A673 (cell line): ENCODE measurements around the gene ATF3. TPM values are rescaled to one million over a fixed set of nuclear protein-coding genes. Genes with fewer than 3 reads are reported as not detected.

Source experiments
- BruUV-seq: library from RNA; stranded (reverse); fragments of 400-500 nt; replicated peaks from 2 replicates; lab custom pipeline; 2021; lab: Mats Ljungman, UMichigan
- CTCF ChIA-PET: fragments of 300-600 bp; sonication (Branson Sonifier 250); formaldehyde crosslinking; loops from one replicate; lab custom pipeline; 2022; ENCODE audit warnings: antibody characterized with exemption; lab: Charles Lee
- POLR2A ChIA-PET: fragments of 300-600 bp; sonication (Branson Sonifier 250); formaldehyde crosslinking; loops from one replicate; lab custom pipeline; 2022; ENCODE audit warnings: antibody characterized with exemption; ENCODE audit not compliant: low non-redundant PET; lab: Charles Lee
- DNase-seq: peaks from one replicate; pipeline ENCODE4 v3.0.0-alpha.2; 2015; ENCODE audit warnings: low spot score
- H3K27ac ChIP-seq: fragments of 200-600 bp; sonication (generic); 2 replicates; pipeline ENCODE4 v1.5.1; 2016; ENCODE audit warnings: mixed run types, low read depth, mild to moderate bottlenecking, mixed read lengths, antibody characterized with exemption, low read length; ENCODE audit not compliant: poor library complexity, severe bottlenecking
- H3K27me3 ChIP-seq: fragments of 200-600 bp; sonication (generic); replicated peaks from 2 replicates; pipeline ENCODE4 v1.6.1; 2017; ENCODE audit warnings: mixed run types, low read depth, mild to moderate bottlenecking, mixed read lengths, antibody characterized with exemption, low read length; ENCODE audit not compliant: insufficient read depth, poor library complexity
- H3K36me3 ChIP-seq: fragments of 200-600 bp; sonication (generic); 2 replicates; pipeline ENCODE4 v1.6.1; 2016; ENCODE audit warnings: mixed run types, mild to moderate bottlenecking, mixed read lengths, antibody characterized with exemption, low read length; ENCODE audit not compliant: insufficient read depth, poor library complexity, severe bottlenecking
- H3K4me1 ChIP-seq: fragments of 200-600 bp; sonication (generic); 2 replicates; pipeline ENCODE4 v1.6.1; 2017; ENCODE audit warnings: mixed run types, mild to moderate bottlenecking, mixed read lengths, antibody characterized with exemption, low read length; ENCODE audit not compliant: insufficient read depth, poor library complexity, severe bottlenecking
- H3K4me3 ChIP-seq: fragments of 200-600 bp; sonication (generic); 2 replicates; pipeline ENCODE4 v1.5.1; 2016; ENCODE audit warnings: low read depth, mixed run types, mild to moderate bottlenecking, mixed read lengths, low read length; ENCODE audit not compliant: poor library complexity, severe bottlenecking
- H3K9me3 ChIP-seq: fragments of 200-600 bp; sonication (generic); 2 replicates; pipeline ENCODE4 v1.6.1; 2016; ENCODE audit warnings: mixed run types, low read depth, mild to moderate bottlenecking, mixed read lengths, antibody characterized with exemption, low read length; ENCODE audit not compliant: poor library complexity, severe bottlenecking
- CTCF ChIP-seq: fragments of 300-800, 200-600 bp; sonication (generic); conservative IDR thresholded peaks from 2 replicates; pipeline ENCODE4 v1.5.1; 2017; ENCODE audit warnings: low read depth, mild to moderate bottlenecking, antibody characterized with exemption, low read length, moderate library complexity, mixed read lengths
- EZH2 ChIP-seq: fragments of 200-600 bp; sonication (generic); IDR thresholded peaks from 2 replicates; pipeline ENCODE4 v1.6.1; 2017; ENCODE audit warnings: borderline replicate concordance, low read depth, mild to moderate bottlenecking, mixed read lengths, antibody characterized with exemption, low read length; ENCODE audit not compliant: poor library complexity, severe bottlenecking
- intact Hi-C: fragments of 100-400 bp; cut with micrococcal nuclease; formaldehyde crosslinking; loops from one replicate; pipeline ENCODE4 v1.10.0; 2022; ENCODE audit not compliant: unreplicated experiment
- total RNA-seq: library from RNA; stranded (reverse); gene quantifications from 2 replicates; pipeline ENCODE4 v1.2.3, GENCODE V29; 2021

The ATF3 gene
- total RNA-seq, 1 experiment from 2014 or later = 16.0 TPM

- TF ChIP-seq CTCF (no peak), EZH2 (no peak)
- H3K27ac ChIP-seq = no peak overlapping the region
- POLR2A ChIA-PET = no interaction called here
- no peaks in the 10 kb centered on the region for H3K9me3 ChIP-seq
- no TSS peak for BruUV-seq
- no peaks in the 10 kb centered on the region for H3K4me1 ChIP-seq
- H3K4me3 ChIP-seq = no peak overlapping the region
- no peaks in the 10 kb centered on the region for H3K27me3 ChIP-seq
- no peaks in the 10 kb centered on the region for H3K36me3 ChIP-seq
- no peak for DNase-seq
- intact Hi-C loops = no loop called here
- CTCF ChIA-PET = no interaction called here
Measured at GRCh38 chr1:212585210-212585609, 23.4 kb upstream of the ATF3 start.

GRCh38 chr1:212586206-212587015, 22.1 kb upstream of the ATF3 start:
- ChIA-PET POLR2A (no interaction called here), CTCF (no interaction called here)
- Histone ChIP-seq H3K27me3 (no peaks in the 10 kb centered on the region), H3K9me3 (no peaks in the 10 kb centered on the region), H3K4me1 (no peaks in the 10 kb centered on the region), H3K36me3 (no peaks in the 10 kb centered on the region), H3K27ac (no peak overlapping the region), H3K4me3 (no peak overlapping the region)
- intact Hi-C loops = no loop called here
- no peak for DNase-seq
- no TSS peak for BruUV-seq
- TF ChIP-seq CTCF (no peak), EZH2 (no peak)

GRCh38 chr1:212587016-212587887, 21.3 kb upstream of the ATF3 start:
- no peaks in the 10 kb centered on the region for H3K36me3 ChIP-seq
- ChIA-PET CTCF (no interaction called here), POLR2A (no interaction called here)
- H3K4me1 ChIP-seq = no peaks in the 10 kb centered on the region
- no peak for DNase-seq
- no peak overlapping the region for H3K4me3 ChIP-seq
- H3K27ac ChIP-seq = no peak overlapping the region
- no peaks in the 10 kb centered on the region for H3K27me3 ChIP-seq
- no peaks in the 10 kb centered on the region for H3K9me3 ChIP-seq
- BruUV-seq = no TSS peak
- TF ChIP-seq EZH2 (no peak), CTCF (no peak)
- intact Hi-C loops = no loop called here
